Breast epithelium (tissue), 3 donors: ENCODE data around the gene C11orf52.

Experiments
- POLR2A ChIP-seq: fragments of 450-650 bp; IDR thresholded peaks from one replicate; pipeline ENCODE4 v1.6.1; 2016; ENCODE audit warnings: antibody characterized with exemption, mild to moderate bottlenecking, moderate library complexity
- POLR2AphosphoS5 ChIP-seq, 3 donors: sonication (generic); formaldehyde crosslinking; IDR thresholded peaks; one replicate each; pipeline ENCODE4 v1.6.1; 2017; ENCODE audit warnings: antibody characterized with exemption in 3 of 3
- TF ChIP-seq, protein P1 (sequence below), 3 donors: fragments of 450-650 bp; IDR thresholded peaks; one replicate each; pipeline ENCODE4 v1.5.1; 2016 to 2017; ENCODE audit warnings: antibody characterized with exemption in 3 of 3, mild to moderate bottlenecking in 3 of 3, moderate library complexity in 3 of 3

DNA sequence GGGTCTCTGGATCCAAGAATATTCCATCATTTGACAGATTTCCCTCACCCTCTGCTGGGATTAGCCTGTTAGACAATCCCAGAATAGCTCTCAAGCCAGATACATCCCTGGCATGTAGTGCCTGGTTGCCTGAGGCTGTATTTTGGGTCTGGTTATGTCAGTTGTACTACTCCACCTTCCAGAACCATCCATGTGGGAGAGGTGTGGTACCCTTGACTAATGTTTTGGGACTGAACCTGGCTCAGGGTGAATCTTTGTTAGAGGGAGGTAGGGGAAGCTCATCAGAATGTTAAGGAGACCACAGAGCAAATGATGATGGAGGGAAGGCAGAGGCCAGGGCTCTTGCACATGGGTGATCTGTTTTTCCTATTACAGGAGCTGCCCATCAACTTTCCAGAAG, 5.2 kb downstream of the C11orf52 start:
- TF ChIP-seq, protein P1, sequence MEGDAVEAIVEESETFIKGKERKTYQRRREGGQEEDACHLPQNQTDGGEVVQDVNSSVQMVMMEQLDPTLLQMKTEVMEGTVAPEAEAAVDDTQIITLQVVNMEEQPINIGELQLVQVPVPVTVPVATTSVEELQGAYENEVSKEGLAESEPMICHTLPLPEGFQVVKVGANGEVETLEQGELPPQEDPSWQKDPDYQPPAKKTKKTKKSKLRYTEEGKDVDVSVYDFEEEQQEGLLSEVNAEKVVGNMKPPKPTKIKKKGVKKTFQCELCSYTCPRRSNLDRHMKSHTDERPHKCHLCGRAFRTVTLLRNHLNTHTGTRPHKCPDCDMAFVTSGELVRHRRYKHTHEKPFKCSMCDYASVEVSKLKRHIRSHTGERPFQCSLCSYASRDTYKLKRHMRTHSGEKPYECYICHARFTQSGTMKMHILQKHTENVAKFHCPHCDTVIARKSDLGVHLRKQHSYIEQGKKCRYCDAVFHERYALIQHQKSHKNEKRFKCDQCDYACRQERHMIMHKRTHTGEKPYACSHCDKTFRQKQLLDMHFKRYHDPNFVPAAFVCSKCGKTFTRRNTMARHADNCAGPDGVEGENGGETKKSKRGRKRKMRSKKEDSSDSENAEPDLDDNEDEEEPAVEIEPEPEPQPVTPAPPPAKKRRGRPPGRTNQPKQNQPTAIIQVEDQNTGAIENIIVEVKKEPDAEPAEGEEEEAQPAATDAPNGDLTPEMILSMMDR (IDR thresholded peaks at IDR 0.05): no peak
- no peak for TF ChIP-seq POLR2A
- TF ChIP-seq POLR2AphosphoS5 (IDR thresholded peaks at IDR 0.05): no peak
